GM18502 (cell line): ENCODE data around the gene METRN.

Source experiments
- ATAC-seq: cut with Tn5 transposase; IDR thresholded peaks from one replicate; pipeline ENCODE4 v1.9.1; 2021; ENCODE audit warnings: mild to moderate bottlenecking; ENCODE audit not compliant: unreplicated experiment, poor library complexity

METRN gene

GRCh38 chr16:721765-722540 is 7.0 kb downstream of the METRN start:
- no peak for ATAC-seq

GRCh38 chr16:722835-723633 is 8.1 kb downstream of the METRN start:
- no peak for ATAC-seq

- ATAC-seq = no peak
These were observed 8.8 kb downstream of the METRN start for GRCh38 chr16:723695-724094.

- no peak for ATAC-seq
These were observed 9.5 kb downstream of the METRN start for GRCh38 chr16:724188-725040.

GRCh38 chr16:725041-725376 is 10.1 kb downstream of the METRN start:
- ATAC-seq = no peak

GRCh38 chr16:725463-726187 is 10.7 kb downstream of the METRN start:
- ATAC-seq = no peak

- no peak for ATAC-seq
These were observed 11.2 kb downstream of the METRN start for GRCh38 chr16:726188-726437.

- no peak for ATAC-seq
These were observed 11.7 kb downstream of the METRN start, which contains the start of the genes CCDC78 and HAGHL for GRCh38 chr16:726438-727290. TSS of gene CCDC78 (minus strand) at chr16:726443. CDS start at chr16:726367, 76 bp downstream. TSS of gene HAGHL (plus strand) at chr16:727106. CDS start at chr16:727510, 404 bp downstream.

- ATAC-seq = no peak
These were observed 12.5 kb downstream of the METRN start for GRCh38 chr16:727291-727977.

GRCh38 chr16:728131-728889 is 13.4 kb downstream of the METRN start:
- peak; percentile 39 for ATAC-seq

GRCh38 chr16:728890-729744 is 14.2 kb downstream of the METRN start:
- no peak for ATAC-seq

GRCh38 chr16:729768-730665 is 15.1 kb downstream of the METRN start:
- no peak for ATAC-seq

GRCh38 chr16:730666-731509 is 16.0 kb downstream of the METRN start:
- no peak for ATAC-seq

GRCh38 chr16:732332-732731 is 17.4 kb downstream of the METRN start:
- no peak for ATAC-seq

- ATAC-seq = no peak
These were observed 18.0 kb downstream of the METRN start for GRCh38 chr16:732936-733335.
